GM23248 (cell line): ENCODE measurements around the gene ARFGAP3.

Source experiments
- EZH2 ChIP-seq: fragments of 200-600 bp; sonication (generic); IDR thresholded peaks from 2 replicates; pipeline ENCODE4 v1.6.1; 2018; ENCODE audit warnings: antibody characterized with exemption, mild to moderate bottlenecking; ENCODE audit not compliant: insufficient read depth, poor library complexity, severe bottlenecking
- EZH2phosphoT487 ChIP-seq: fragments of 200-600 bp; sonication (generic); IDR thresholded peaks from 2 replicates; pipeline ENCODE4 v1.6.1; 2018; ENCODE audit warnings: antibody characterized with exemption, moderate library complexity, mild to moderate bottlenecking, low read depth; ENCODE audit not compliant: insufficient read depth

DNA sequence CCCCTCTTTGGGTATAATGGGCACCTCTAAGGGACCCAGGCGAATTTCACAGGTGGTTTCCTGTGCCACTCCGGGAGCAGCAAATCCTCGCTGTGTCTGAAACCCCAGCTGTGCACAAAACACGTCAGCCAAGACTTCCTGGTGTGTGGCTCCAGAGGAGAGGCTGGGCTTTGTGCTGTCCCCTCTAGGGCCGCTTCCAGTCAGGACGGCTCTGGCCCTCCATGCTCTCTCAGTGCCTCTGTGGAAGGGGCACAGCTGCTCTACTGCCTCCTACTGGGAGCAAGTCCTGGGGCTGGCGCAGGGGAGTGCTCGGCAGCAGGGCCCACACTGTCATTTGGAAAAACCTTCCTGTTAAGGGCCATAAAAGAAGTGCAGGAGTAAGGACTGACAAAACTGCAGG is 23.7 kb upstream of the ARFGAP3 start:
- TF ChIP-seq EZH2phosphoT487 = no peak
- no peak for TF ChIP-seq EZH2
